GM21367 (cell line): ENCODE measurements around the gene ZBTB11.
"Not testable (repeated sequence)": the region's sequence is repeated elsewhere in the genome, so short reads cannot be mapped to it uniquely, and the experiment has no call there.

Source experiments
- ATAC-seq: cut with Tn5 transposase; IDR thresholded peaks from one replicate; pipeline ENCODE4 v1.9.1; 2021; ENCODE audit not compliant: unreplicated experiment

Gene ZBTB11

DNA sequence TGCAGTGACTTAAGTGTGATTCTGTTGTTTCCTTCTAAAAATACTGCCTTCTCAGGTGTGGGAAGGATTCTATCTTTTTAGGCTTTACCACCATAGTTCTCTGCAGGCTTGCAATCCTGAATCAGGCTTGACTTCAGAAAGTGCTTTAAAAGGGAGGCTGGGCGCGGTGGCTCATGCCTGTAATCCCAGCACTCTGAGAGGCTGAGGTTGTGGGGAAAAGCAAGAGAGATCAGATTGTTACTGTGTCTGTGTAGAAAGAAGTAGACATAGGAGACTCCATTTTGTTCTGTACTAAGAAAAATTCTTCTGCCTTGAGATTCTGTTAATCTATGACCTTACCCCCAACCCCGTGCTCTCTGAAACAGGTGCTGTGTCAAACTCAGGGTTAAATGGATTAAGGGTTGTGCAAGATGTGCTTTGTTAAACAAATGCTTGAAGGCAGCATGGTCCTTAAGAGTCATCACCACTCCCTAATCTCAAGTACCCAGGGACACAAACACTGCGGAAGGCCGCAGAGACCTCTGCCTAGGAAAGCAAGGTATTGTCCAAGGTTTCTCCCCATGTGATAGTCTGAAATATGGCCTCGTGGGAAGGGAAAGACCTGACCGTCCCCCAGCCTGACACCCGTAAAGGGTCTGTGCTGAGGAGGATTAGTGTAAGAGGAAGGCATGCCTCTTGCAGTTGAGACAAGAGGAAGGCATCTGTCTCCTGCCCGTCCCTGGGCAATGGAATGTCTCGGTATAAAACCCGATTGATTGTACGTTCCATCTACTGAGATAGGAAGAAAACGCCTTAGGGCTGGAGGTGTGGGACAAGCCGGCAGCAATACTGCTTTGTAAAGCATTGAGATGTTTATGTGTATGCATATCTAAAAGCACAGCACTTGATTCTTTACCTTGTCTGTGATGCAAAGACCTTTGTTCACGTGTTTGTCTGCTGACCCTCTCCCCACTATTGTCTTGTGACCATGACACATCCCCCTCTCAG, 15.0 kb upstream of the ZBTB11 start:
- not testable (repeated sequence) for ATAC-seq

DNA sequence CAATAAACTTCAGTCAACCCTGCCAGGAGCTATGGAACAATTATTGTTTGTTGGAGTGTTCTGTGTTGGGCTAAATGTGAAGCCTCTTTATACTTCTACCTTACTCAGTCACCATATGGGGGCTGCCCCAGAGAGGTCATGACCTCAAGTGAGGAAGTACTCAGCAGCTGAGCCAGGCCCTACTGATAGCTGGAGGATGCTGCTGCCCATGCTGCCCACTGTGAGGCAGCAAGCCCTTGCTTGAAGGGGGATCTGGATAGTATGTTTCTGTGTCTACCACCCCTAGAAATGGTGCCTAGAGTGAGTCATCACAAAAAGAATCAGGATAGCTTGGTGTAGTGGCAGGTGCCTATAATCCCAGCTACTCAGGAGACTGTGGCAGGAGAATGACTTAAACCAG, 14.0 kb upstream of the ZBTB11 start:
- peak; percentile 50 for ATAC-seq

DNA sequence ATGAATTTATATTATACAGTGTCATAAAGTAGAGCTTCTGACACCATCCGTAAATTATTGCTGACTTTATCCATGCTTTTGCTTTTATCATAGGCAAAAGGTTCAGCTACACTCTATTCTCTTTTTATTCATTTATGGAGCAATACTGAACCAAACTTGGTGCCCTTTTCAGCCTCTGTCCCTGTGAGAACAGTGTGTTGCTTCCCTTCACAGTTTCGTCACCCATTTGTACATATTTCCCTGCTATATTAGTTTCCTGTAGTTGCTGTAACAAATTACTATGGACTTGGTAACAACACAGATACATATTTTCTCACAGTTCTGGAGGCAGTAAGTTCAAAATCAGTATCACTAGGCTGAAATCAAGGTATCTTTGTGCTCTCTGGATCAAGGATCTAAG, 12.4 kb upstream of the ZBTB11 start:
- no peak for ATAC-seq

DNA sequence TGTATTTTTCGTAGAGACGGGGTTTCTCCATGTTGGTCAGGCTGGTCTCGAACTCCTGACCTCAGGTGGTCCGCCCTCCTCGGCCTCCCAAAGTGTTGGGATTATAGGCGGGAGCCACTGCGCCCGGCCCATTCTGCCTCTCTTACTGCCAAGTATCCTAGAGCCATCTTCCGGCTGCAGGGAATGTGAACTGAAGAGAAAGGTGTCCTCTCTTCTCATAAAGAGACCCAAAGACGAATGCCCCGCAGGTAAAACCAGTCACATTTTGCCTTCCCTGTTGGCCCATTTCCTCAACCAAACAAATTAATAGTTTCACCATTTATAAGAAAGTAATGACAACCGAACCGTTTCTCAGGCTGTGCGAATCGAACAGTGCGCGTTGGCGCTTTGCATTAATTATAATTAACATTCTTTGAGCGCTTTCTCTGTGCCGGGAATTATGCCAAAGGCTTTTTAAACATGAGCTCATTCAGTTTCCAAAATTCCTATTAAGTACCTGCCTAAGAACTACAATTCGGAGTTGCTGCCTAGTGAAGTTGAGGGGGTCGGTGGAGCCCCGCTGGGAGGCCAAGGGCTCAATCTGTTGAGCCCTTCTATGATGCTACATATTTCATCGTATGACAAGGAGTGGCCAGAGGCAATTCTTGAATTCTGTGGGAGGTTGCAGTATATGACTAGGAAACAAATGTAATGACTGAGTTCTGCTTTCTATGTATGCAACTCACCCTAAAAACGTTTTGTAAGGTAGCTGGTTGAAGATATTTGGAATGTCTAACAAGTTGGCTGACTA, 10.4 kb upstream of the ZBTB11 start:
- ATAC-seq, result no peak

DNA sequence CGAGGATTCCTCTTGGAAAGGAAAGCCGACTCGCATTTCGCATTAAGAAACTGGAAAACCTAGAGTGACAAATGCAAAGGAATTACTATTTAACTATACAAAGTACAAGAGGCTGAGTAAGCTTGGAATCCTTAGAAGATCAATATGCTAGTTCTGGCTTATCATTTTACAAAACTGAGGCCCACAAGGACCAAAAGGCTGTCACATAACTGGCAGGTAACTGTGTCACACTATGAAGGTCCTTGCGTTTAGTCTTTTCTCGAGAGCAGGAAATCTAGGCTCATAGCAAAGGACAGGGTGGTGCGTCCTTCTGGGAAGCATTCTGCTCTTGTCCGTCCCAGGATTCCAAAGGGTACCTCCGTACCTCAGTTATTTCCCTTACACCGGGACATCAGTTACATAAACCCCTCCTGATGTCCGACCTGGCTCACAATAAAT, 9.0 kb upstream of the ZBTB11 start:
- peak; percentile 5 for ATAC-seq

DNA sequence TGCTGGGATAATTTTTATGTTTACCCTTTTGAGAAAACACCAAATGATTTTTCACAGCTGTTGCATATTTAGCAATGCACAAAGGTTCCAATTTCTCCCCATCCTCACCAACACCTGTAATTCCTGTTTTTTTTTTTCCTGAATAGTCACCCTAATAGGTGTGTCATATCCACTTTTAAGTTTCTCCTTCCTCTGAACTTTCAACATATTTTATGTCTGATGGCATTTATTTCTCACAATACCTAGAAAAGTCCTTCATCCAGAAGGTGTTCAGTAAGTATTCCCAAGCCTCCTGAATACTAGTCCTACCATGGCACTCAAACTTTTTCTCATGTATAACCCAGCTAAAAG, 8.1 kb upstream of the ZBTB11 start:
- no peak for ATAC-seq

DNA sequence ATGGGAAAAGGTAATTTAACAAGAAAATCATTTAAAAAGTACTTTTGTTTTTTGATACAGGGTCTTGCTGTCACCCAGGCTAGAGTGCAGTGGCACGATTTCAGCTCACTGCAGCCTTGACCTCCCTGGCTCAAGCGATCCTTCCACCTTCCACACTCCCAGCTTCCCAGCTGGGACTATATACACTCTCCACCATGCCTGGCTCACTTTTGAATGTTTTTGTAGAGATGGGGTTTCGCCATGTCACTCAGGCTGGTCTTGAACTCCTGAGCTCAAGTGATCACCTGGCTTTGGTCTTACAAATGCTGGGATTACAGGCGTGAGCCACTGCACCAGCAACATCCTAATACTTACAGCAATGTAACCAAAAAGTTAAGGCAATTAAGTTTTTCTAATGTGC, 3.5 kb upstream of the ZBTB11 start:
- no peak for ATAC-seq

DNA sequence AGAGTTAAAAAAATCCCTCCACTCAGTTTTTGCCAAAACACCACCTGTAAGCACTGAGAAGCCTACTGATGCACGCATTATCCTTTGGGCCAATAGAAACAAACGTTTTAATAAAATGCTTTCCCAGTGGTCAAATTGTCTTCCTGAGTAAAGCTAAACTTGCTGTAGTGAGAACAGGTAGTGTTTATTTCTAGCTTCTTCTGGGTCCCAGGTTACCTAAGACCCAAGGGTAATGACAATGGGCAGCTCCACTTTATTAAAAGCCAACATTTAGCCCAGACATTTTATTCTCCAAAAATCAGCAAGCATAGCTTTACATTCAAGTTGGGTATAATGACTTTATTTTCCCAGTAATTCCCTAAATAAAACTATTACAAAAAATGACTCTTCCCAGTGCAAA, 1.9 kb upstream of the ZBTB11 start:
- not testable (repeated sequence) for ATAC-seq

DNA sequence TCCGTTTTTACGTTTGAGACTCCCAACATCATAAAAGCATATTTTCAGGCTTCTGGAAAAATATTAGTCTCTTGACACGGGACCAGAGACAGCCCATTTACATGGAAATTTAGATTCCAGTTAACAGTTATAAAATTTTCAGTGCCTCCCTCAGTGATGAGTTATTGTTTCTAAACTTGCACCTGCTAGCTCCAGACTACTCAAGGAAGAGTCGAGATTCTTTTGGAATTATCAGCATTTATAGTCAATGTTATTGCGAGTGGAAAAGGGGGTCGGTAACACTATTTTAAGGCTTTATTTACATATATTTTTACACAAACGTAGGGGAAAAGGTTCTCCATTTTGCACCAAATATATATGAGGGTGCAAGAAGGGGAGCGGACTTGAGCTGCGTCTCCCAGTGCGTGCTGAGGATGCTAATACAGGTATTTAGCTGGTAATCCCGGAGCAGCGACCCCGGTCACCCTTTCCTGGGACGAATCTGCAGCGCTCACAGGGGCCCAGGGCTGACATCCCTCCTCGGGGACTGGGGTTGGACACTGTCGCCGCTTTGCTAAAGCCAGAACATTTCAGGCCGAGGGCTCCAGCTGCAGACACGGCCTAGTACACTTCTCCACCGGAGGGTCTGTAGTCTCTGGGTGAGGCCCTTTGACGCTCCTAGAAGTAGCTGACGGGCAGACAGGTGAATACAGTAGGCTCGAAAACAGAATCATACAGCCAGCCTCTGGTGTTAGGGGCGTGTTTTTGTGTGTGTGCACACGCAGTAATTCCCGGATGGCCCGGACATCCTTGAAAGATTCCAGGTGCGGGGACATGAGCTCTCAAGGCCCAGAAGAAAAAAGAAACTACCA, 729 bp upstream of the ZBTB11 start:
- ATAC-seq, result no peak

DNA sequence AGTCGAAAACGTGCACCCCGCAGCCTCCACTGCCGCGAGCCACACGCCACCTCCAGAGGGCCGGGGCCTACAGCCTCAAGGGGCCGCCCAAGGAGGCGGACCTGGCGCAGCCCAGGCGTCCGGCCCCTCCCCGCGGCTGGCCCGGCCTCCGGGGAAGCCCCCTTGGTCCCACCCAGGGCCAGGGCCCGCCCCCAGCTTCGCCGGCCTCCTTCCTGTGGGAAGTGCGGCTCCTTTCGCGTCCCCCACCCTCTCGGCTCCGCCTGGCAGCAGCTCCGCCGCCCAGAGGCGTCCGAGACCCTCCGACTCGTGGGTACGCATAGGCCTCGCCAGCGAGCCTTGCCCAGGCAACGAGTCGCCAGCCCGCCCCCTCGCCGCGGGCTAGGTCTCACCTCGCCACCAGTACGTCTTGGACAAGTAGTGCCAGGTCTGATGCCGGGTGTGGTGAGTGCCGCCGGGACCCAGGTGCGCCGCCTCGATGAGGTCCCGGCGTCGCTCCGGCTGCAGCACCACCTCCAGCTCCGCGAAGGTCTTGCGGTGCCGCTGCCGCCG, 642 bp downstream of the ZBTB11 start:
- ATAC-seq, result peak; percentile 86

DNA sequence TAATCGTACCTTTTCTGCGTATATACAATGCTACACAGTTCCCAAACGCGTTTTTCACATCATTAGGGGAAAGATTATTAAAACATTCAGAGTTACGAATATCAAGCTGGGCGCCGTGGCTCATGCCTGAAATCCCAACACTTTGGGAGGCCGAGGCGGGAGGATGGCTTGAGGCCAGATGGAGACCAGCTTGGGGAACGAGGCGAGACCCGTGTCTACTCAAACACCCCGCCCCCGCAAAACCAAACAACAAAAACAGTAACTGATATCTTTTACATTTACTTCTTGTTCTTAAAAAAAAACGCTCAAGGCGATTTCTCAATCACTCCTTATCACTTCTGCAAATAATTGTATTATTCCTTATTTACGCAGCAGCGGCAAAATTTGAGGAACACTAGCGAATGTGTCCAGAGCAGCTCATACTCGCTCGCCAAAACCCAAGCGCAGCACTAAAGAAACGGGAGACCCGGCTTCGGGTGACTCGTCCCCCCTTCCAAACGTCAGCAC, 1.2 kb downstream of the ZBTB11 start:
- no peak for ATAC-seq

DNA sequence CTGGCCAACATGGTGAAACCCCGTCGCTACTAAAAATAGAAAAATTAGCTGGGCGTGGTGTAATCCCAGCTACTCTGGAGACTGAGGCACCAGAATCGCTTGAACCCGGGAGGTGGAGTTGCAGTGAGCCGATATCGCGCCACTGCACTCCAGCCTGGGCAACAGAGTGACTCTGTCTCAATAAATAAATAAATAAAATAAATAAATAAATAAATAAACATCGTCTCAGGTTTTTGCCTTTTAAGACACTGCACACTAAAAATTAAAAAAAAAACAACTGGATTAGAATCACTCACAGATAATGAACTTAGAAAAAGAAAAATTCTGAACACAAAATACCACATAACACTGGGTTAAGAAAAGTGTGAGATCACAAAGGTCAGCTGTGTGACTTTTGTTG, 2.4 kb downstream of the ZBTB11 start:
- no peak for ATAC-seq

DNA sequence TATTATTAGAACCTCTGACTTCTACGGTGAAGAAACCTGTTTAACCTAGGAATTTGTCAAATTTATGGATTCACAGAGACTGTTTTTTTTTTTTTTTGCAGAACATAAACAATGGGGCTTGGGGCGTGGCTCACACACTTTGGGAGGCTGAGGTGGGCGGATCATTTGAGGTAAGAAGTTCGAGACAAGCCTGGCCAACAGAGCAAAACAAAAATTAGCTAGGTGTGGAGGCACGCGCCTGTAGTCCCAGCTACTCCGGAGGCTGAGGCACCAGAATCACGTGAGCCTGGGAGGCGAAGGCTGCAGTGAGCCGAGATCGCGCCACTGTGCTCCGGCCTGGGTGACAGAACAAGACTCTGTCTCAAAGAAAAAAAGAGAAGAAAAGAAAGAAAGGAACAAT, 3.0 kb downstream of the ZBTB11 start:
- ATAC-seq, result no peak

DNA sequence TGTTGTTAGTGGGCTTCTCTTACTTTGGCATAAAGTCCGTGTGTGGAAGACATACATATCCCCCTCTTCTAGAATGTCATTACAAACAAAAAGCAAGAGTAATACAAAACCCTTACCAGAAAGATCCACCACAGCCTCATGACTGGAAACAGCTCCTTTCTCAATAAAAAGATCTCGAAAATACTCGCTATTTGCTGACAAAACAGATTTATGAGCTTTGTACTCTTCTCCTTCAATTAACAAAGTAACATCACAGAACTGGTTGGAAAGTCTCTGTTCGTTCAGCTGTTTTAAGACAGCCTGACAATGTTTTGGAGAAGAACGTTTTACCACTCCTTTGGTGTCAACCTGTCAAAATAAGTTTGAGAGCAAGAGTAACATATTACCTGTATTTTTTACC, 5.9 kb downstream of the ZBTB11 start:
- no peak for ATAC-seq

DNA sequence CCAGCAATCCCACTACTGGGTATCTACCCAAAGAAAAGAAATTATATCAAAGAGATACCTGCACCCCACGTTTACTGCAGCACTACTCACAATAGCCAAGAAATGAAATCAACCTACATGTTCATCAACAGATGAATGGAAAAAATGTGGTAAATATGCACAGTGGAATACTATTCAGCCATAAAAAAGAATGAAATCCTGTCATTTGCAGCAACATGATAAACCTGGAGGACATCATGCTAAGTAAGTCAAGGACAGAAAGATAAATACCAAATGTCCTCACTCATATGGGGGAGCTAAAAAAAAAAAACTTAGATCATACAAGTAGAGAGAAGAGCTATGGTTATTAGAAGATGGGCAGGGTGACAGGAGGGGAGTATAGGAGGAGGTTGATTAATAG, 9.1 kb downstream of the ZBTB11 start:
- no peak for ATAC-seq

DNA sequence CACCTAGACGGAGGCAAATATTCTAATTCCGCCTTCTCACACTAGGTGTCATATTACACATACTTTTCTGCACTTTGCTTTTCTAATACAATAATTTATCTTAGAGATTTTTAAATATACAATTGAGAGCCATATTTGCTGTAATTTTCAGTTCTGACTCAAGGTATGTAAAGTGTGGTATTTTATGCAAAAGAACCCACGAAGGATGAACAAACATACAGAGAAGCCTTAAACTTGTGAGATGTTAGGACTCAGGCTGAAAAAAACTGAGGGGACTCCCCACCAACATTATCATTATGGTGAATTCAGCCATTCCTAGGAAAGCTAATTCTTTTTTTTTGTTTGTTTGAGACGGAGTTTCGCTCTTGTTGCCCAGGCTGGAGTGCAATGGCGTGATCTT, 9.6 kb downstream of the ZBTB11 start:
- ATAC-seq, result no peak

DNA sequence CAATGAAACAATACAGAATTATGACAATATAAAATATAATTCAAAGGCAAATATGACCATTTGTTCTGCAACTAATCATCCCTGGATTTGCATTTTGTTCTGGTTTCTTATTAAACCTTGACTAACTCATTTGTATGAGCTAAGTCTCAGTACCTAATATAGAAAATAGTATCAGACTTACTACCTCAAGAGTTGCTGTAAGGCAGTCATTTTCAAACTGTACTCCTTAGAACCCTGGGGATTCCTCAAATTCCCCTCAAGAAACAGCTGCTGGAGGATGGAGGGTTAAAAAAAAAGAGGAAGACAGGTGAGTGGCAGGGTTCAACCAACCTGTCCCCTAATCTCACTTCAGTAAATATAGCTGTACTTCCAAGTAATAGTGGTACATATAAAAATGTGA, 11.1 kb downstream of the ZBTB11 start:
- ATAC-seq, result no peak

DNA sequence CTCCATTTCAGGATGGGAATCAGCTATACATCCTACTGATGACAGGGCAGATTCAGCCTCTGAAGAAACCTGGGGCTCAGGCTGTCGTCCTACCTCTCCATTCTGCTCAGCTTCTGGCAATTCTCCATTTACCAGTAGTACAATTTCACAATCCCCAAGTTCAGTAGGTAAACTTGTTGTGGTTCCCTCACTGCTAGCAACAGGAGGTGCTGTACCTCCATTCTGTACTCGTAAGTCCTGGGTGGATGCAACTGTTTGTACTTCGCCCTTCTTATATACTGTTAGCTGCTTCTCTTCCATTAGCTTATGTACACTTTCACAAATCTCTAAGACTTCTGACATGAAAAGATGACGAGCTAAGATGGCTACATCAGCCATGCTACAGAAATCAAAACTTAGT, 11.6 kb downstream of the ZBTB11 start:
- no peak for ATAC-seq

DNA sequence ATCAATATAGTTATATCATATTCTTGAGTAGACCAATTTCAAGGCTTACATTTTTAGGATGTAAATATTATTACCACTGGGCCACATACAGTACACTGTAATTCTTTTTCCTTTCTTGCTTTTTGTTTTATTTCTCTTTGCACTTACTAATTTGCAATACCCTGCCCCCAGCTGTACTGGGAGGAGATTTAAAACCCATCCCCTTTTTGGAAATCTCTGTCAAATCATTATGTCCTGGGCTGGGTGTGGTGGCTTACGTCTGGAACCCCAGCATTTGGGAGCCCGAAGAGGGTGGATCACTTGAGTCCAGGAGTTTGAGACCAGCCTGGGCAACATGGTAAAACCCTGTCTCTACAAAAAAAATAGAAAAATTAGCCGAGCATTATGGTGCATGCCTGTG, 16.2 kb downstream of the ZBTB11 start:
- ATAC-seq, result no peak

DNA sequence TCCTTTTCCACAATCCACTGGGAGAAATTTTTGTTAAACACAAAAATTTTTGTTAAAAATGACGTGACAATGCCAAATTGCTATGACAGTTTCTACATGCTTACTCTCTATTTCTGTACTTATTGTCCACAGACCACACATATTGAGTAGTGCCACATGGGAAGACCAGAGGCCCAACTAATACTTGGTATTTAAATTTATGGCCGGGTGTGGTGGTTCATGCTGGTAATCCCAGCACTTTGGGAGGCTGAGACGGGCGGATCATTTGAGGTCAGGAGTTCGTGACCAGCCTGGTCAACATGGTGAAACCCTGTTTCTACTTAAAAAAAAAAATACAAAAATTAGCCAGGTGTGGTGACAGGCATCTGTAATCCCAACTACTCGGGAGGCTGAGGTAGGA, 20.3 kb downstream of the ZBTB11 start:
- no peak for ATAC-seq

DNA sequence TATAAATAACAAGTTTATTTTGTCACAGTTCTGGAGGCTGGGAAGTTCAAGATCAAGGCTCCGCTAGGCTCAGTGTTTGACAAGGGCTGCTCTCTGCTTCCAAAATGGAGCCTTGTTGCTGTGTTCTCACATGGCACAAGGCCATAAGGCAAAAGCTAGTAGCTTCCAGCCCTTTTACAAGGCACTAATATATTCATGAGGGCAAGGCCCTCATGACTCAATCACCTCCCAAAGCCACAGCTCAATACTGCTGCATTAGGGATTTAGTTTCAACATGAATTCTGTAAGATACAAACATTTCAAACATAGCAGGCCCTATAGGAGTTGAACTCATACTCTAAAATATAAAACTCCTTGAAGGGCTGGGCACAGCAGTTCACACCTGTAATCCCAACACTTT, 30.2 kb downstream of the ZBTB11 start:
- ATAC-seq, result no peak
